H1 (cell line): ENCODE results near the gene BRMS1. TPM values are rescaled to one million over a fixed set of nuclear protein-coding genes. Genes with fewer than 3 reads are reported as not detected.

ENCODE experiments used
- CTCF ChIA-PET: fragments of 300-600 bp; sonication (Branson Sonifier 250); formaldehyde crosslinking; loops from one replicate; lab custom pipeline; 2021; ENCODE audit not compliant: partially characterized antibody; lab: Charles Lee
- POLR2A ChIA-PET: fragments of 300-600 bp; sonication (Branson Sonifier 250); formaldehyde crosslinking; loops from one replicate; lab custom pipeline; 2021; ENCODE audit warnings: inconsistent platforms; ENCODE audit not compliant: partially characterized antibody; lab: Charles Lee
- DNase-seq, 2 experiments: peaks; one replicate each; pipeline versions ENCODE4 v3.0.0 to v3.0.0-alpha.2; 2010 to 2022; ENCODE audit warnings: low spot score in 2 of 2, low read depth in 1 of 2, mixed read lengths in 1 of 2
- FAIRE-seq: peaks from 2 replicates; lab custom pipeline; 2011; peaks lifted over from hg19 to GRCh38; lab: Jason Lieb, UNC
- H2AFZ ChIP-seq: 2 replicates; pipeline ENCODE4 v1.8.1; 2012; ENCODE audit warnings: low read length, inconsistent platforms
- H2AK5ac ChIP-seq: 2 replicates; pipeline ENCODE4 v1.6.1; 2013; ENCODE audit warnings: low read depth, low read length
- H2BK120ac ChIP-seq: replicated peaks from 2 replicates; pipeline ENCODE3; 2013; ENCODE audit warnings: low read depth, low read length, inconsistent platforms
- H2BK12ac ChIP-seq: 2 replicates; pipeline ENCODE4 v1.6.1; 2013; ENCODE audit warnings: low read depth, low read length
- H2BK15ac ChIP-seq: 2 replicates; pipeline ENCODE4 v1.6.1; 2013; ENCODE audit warnings: low read length
- H2BK20ac ChIP-seq: 2 replicates; pipeline ENCODE4 v1.6.1; 2013; ENCODE audit warnings: low read length
- H2BK5ac ChIP-seq: 2 replicates; pipeline ENCODE4 v1.6.1; 2013; ENCODE audit warnings: low read depth, low read length
- H3K14ac ChIP-seq: 2 replicates; pipeline ENCODE4 v1.6.1; 2013; ENCODE audit warnings: inconsistent platforms; ENCODE audit not compliant: insufficient read length
- H3K18ac ChIP-seq: 2 replicates; pipeline ENCODE4 v1.6.1; 2013; ENCODE audit warnings: low read length; ENCODE audit errors: extremely low read depth
- H3K23ac ChIP-seq: 2 replicates; pipeline ENCODE4 v1.6.1; 2013; ENCODE audit warnings: inconsistent platforms; ENCODE audit not compliant: insufficient read length
- H3K23me2 ChIP-seq: 2 replicates; pipeline ENCODE4 v1.6.1; 2013; ENCODE audit warnings: low read depth, low read length
- H3K27ac ChIP-seq: 2 replicates; pipeline ENCODE4 v1.6.1; 2011; ENCODE audit warnings: low read depth, low read length, inconsistent platforms
- H3K27me3 ChIP-seq, 4 experiments: replicated peaks in 1 of 4; 1 replicate in 1 of 4; 2 replicates in 3 of 4; pipeline versions ENCODE4 v1.6.1 to v1.8.1; 2011 to 2013; ENCODE audit warnings: low read length in 3 of 4, mild to moderate bottlenecking in 3 of 4, inconsistent platforms in 2 of 4, mixed read lengths in 2 of 4, moderate library complexity in 1 of 4; ENCODE audit not compliant: control insufficient read depth in 3 of 4, insufficient read depth in 3 of 4; ENCODE audit errors: extremely low read depth in 1 of 4
- H3K36me3 ChIP-seq, 4 experiments: 2 replicates each; pipeline versions ENCODE4 v1.6.1 to v1.8.1; 2011 to 2013; ENCODE audit warnings: mild to moderate bottlenecking in 4 of 4, low read length in 3 of 4, moderate library complexity in 2 of 4, control low read depth in 1 of 4, inconsistent platforms in 1 of 4; ENCODE audit not compliant: insufficient read depth in 4 of 4, control insufficient read depth in 2 of 4
- H3K4ac ChIP-seq: replicated peaks from 2 replicates; pipeline ENCODE3; 2013; ENCODE audit warnings: low read length, low read depth, mixed read lengths, inconsistent platforms; ENCODE audit not compliant: insufficient read length
- H3K4me1 ChIP-seq, 4 experiments: replicated peaks in 1 of 4; 1 replicate in 1 of 4; 2 replicates in 3 of 4; pipeline versions ENCODE4 v1.6.1 to v1.8.1; 2011 to 2013; ENCODE audit warnings: low read length in 3 of 4, inconsistent platforms in 2 of 4, mixed read lengths in 1 of 4; ENCODE audit not compliant: insufficient read depth in 4 of 4, control insufficient read depth in 3 of 4
- H3K4me2 ChIP-seq, 2 experiments: 2 replicates each; pipeline versions ENCODE4 v1.6.1 to v1.8.1; 2011 to 2013; ENCODE audit warnings: low read depth in 2 of 2, low read length in 2 of 2, control low read depth in 1 of 2, inconsistent platforms in 1 of 2, mild to moderate bottlenecking in 1 of 2; ENCODE audit not compliant: insufficient read depth in 1 of 2
- H3K4me3 ChIP-seq, 4 experiments: fragments of 200-600, 300-600 bp in 1 of 4; sonication (generic), shearing (Covaris generic), sonication (Bioruptor Twin) in 1 of 4; 2 replicates each; pipeline versions ENCODE4 v1.5.1 to v1.8.1; 2011 to 2016; ENCODE audit warnings: low read length in 4 of 4, low read depth in 3 of 4, control low read depth in 2 of 4, inconsistent platforms in 2 of 4, mild to moderate bottlenecking in 2 of 4, mixed read lengths in 1 of 4, moderate library complexity in 1 of 4; ENCODE audit not compliant: insufficient read depth in 2 of 4; ENCODE audit errors: extremely low read depth in 1 of 4
- H3K56ac ChIP-seq: replicated peaks from 2 replicates; pipeline ENCODE3; 2013; ENCODE audit warnings: low read depth, mild to moderate bottlenecking, mixed read lengths, low read length, inconsistent platforms; ENCODE audit not compliant: insufficient read length
- H3K79me1 ChIP-seq: 2 replicates; pipeline ENCODE4 v1.6.1; 2013; ENCODE audit warnings: low read depth, low read length, control low read depth
- H3K79me2 ChIP-seq, 2 experiments: 2 replicates each; pipeline versions ENCODE4 v1.6.1 to v1.8.1; 2012 to 2013; ENCODE audit warnings: low read length in 2 of 2, mild to moderate bottlenecking in 2 of 2, inconsistent platforms in 1 of 2; ENCODE audit not compliant: insufficient read depth in 2 of 2, control insufficient read depth in 1 of 2
- H3K9ac ChIP-seq, 4 experiments: replicated peaks in 1 of 4; 1 replicate in 1 of 4; 2 replicates in 3 of 4; pipeline versions ENCODE4 v1.6.1 to v1.8.1; 2011 to 2013; ENCODE audit warnings: low read depth in 3 of 4, low read length in 3 of 4, control low read depth in 2 of 4, mild to moderate bottlenecking in 2 of 4, moderate library complexity in 2 of 4, inconsistent platforms in 1 of 4; ENCODE audit errors: extremely low read depth in 1 of 4
- H3K9me3 ChIP-seq, 2 experiments: 2 replicates each; pipeline versions ENCODE4 v1.6.1 to v1.8.1; 2012 to 2013; ENCODE audit warnings: mild to moderate bottlenecking in 2 of 2, moderate library complexity in 2 of 2, control low read depth in 1 of 2, inconsistent platforms in 1 of 2, low read depth in 1 of 2, low read length in 1 of 2, mixed read lengths in 1 of 2; ENCODE audit not compliant: insufficient read depth in 2 of 2
- H4K20me1 ChIP-seq, 2 experiments: replicated peaks in 1 of 2; 2 replicates each; pipeline versions ENCODE3 to v1.8.1; 2011 to 2013; ENCODE audit warnings: inconsistent platforms in 2 of 2, low read length in 2 of 2, mild to moderate bottlenecking in 1 of 2; ENCODE audit not compliant: insufficient read depth in 2 of 2, control insufficient read depth in 1 of 2
- H4K5ac ChIP-seq: 2 replicates; pipeline ENCODE4 v1.6.1; 2013; ENCODE audit warnings: low read length, low read depth, mixed read lengths, inconsistent platforms; ENCODE audit not compliant: insufficient read length
- H4K8ac ChIP-seq: 2 replicates; pipeline ENCODE4 v1.8.0; 2013; ENCODE audit warnings: mild to moderate bottlenecking, moderate library complexity, low read length, inconsistent platforms; ENCODE audit not compliant: insufficient read depth; ENCODE audit errors: extremely low read depth
- H4K91ac ChIP-seq: replicated peaks from 2 replicates; pipeline ENCODE3; 2013; ENCODE audit warnings: low read length, mixed read lengths, inconsistent platforms; ENCODE audit not compliant: insufficient read length
- BACH1 ChIP-seq: IDR thresholded peaks from 2 replicates; pipeline ENCODE4 v1.6.1; 2012; ENCODE audit warnings: low read length, improper control_type of control experiment
- CEBPB ChIP-seq: IDR thresholded peaks from 2 replicates; pipeline ENCODE4 v1.6.1; 2012; ENCODE audit warnings: low read depth, low read length
- KDM4A ChIP-seq: IDR thresholded peaks from one replicate; pipeline ENCODE4 v1.7.1; 2012; ENCODE audit warnings: low read depth, mild to moderate bottlenecking, moderate library complexity, low read length, inconsistent platforms; ENCODE audit not compliant: severe bottlenecking
- KDM5A ChIP-seq: fragments of 200-600 bp; IDR thresholded peaks from 2 replicates; pipeline ENCODE4 v1.7.1; 2012; ENCODE audit warnings: mild to moderate bottlenecking, low read length, inconsistent platforms, mixed read lengths
- NANOG ChIP-seq: IDR thresholded peaks from 2 replicates; pipeline ENCODE4 v1.6.1; 2011; ENCODE audit warnings: low read length, low read depth, mild to moderate bottlenecking, inconsistent platforms; ENCODE audit not compliant: insufficient read depth, poor library complexity, severe bottlenecking
- PHF8 ChIP-seq: fragments of 200-600 bp; sonication (generic); conservative IDR thresholded peaks from 2 replicates; pipeline ENCODE4 v1.7.1; 2012; ENCODE audit warnings: low read depth, mild to moderate bottlenecking, inconsistent platforms, low read length, moderate library complexity
- POLR2A ChIP-seq, 2 experiments: IDR thresholded peaks; 1 replicate in 1 of 2; 2 replicates in 1 of 2; pipeline ENCODE4 v1.6.1; 2011; ENCODE audit warnings: low read depth in 2 of 2, low read length in 2 of 2, mild to moderate bottlenecking in 2 of 2; ENCODE audit errors: control extremely low read depth in 1 of 2
- SP1 ChIP-seq: IDR thresholded peaks from 2 replicates; pipeline ENCODE4 v1.6.1; 2011; ENCODE audit warnings: low read depth, low read length
- TEAD4 ChIP-seq: IDR thresholded peaks from 2 replicates; pipeline ENCODE4 v1.6.1; 2012; ENCODE audit warnings: low read depth, low read length, inconsistent platforms, mixed read lengths
- ZNF274 ChIP-seq: IDR thresholded peaks from 2 replicates; pipeline ENCODE4 v1.7.0; 2012; ENCODE audit warnings: low read length, borderline replicate concordance; ENCODE audit errors: extremely low read depth
- WGBS, 2 experiments: shearing (Covaris generic) in 1 of 2; methylation state at CpG; one replicate each; pipeline versions ENCODE4 v1.1.6 to v1.1.7; 2013 to 2015; ENCODE audit warnings: low lambda C conversion rate in 2 of 2, mixed read lengths in 2 of 2, inconsistent platforms in 1 of 2, low coverage in 1 of 2, missing lambda C conversion rate in 1 of 2; ENCODE audit not compliant: insufficient replicate concordance in 2 of 2, insufficient coverage in 1 of 2, insufficient read length in 1 of 2; ENCODE audit errors: extremely low coverage in 1 of 2, missing lambda C conversion rate in 1 of 2; 5-methylcytosine and 5-hydroxymethylcytosine counted together
- polyA plus RNA-seq, 7 experiments: library from polyadenylated mRNA; depleted of rRNA in 3 of 7; stranded (reverse) in 5 of 7; unstranded in 2 of 7; fragments of >200 nt in 5 of 7; fragments of 200-250 nt in 2 of 7; gene quantifications; 1 replicate in 5 of 7; 2 replicates in 1 of 7; 4 replicates in 1 of 7; pipeline versions ENCODE4 v1.2.1 to v1.2.3, GENCODE V29; 2011 to 2013; ENCODE audit warnings: missing spikeins in 2 of 7, mixed read lengths in 2 of 7
- total RNA-seq: library from RNA; stranded (reverse); fragmentation: NEBNext Ultra II Directional; extraction: Animal tissue kit (Norgen Biotek cat#: 25700); gene quantifications from 2 replicates; pipeline ENCODE4 v1.2.1, GENCODE V29; 2021
- TF ChIP-seq, protein P1 (sequence below): IDR thresholded peaks from 2 replicates; pipeline ENCODE4 v1.6.1; 2011; ENCODE audit warnings: low read length, improper control_type of control experiment
- TF ChIP-seq, protein P2 (sequence below): IDR thresholded peaks from 2 replicates; pipeline ENCODE4 v1.6.1; 2011; ENCODE audit warnings: low read depth, mild to moderate bottlenecking, low read length; ENCODE audit not compliant: insufficient read depth
- TF ChIP-seq, protein P3 (sequence below): IDR thresholded peaks from 2 replicates; pipeline ENCODE4 v1.6.1; 2012; ENCODE audit warnings: inconsistent platforms

The BRMS1 gene
- total and polyA plus RNA-seq, 2 of the 8 experiments (the other 6 are each of a cell fraction or from before 2014, with no cell fraction given) = 39.2 to 46.1 TPM

DNA sequence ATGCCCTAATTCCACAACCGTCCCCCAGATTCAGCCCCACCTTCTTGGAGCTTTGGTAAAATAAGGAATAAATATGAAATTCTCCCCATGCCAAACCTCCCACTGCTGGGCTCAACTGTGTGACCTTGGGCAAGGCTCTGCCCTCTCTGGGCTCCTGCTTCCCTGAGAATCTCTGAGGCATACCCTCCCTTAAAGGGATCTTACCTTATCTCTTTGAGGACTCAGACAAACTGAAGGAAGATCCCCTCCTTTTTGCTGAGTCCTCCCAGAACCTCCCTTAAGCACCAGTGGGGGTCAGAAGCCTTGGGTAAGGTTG lies 30.8 kb downstream of the BRMS1 start:
- Histone ChIP-seq H3K4ac (no peak overlapping the region), H3K9ac (no peak overlapping the region), H2AK5ac (no peak overlapping the region), H3K4me2 (peak overlapping the region; percentile 48 to 88; a peak in 3 of 4 replicates), H2BK20ac (no peak overlapping the region), H4K8ac (no peak overlapping the region), H3K18ac (peak overlapping the region; percentile 38; the same call in 1 of the 2 replicates), H3K27ac (no peak overlapping the region), H3K4me3 (peak overlapping the region in 1 of 4 experiments; percentile 70; a peak in 2 of 8 replicates), H3K79me1 (no peaks in the 10 kb centered on the region), H3K27me3 (peaks cover 0 to 3% (median 1%) of the 10 kb centered on the region in 4 experiments; a peak in 2 of 7 replicates), H3K56ac (no peak overlapping the region), H2BK120ac (no peak overlapping the region), H4K20me1 (no peaks in the 10 kb centered on the region), H3K79me2 (no peaks in the 10 kb centered on the region), H2BK15ac (no peak overlapping the region), H3K36me3 (no peaks in the 10 kb centered on the region), H3K23ac (no peak overlapping the region), H2AFZ (no peak overlapping the region), H4K91ac (no peak overlapping the region), H3K4me1 (peaks cover 12 to 33% (median 22%) of the 10 kb centered on the region in 4 experiments), H2BK12ac (peak overlapping the region; percentile 71; the same call in 1 of the 2 replicates), H3K14ac (no peak overlapping the region), H2BK5ac (no peak overlapping the region), H4K5ac (no peak overlapping the region), H3K9me3 (no peaks in the 10 kb centered on the region), H3K23me2 (peaks cover 8% of the 10 kb centered on the region)
- FAIRE-seq (no peak), DNase-seq (no peak)
- ChIA-PET POLR2A (interaction anchor here (1.7 to 2.5 kb wide), 3 partner anchors 8 to 25 kb away, joined by 6 to 10 read pairs (median 7); partner anchors contain the start of gene YIF1A), CTCF (interaction anchor here (0.9 to 11.7 kb wide), 9 partner anchors 8 to 72 kb away, joined by 3 to 242 read pairs (median 27); partner anchors contain the start of genes B4GAT1 and RIN1)
- 64% methylated on average over 1 of the region's 1 CpG; no CpG with 5 or more reads in 1 of the 2 experiments for WGBS, 2 experiments
- no peak for TF ChIP-seq KDM5A
- no peak for TF ChIP-seq KDM4A
- no peak for TF ChIP-seq CEBPB
- TF ChIP-seq, protein P1, sequence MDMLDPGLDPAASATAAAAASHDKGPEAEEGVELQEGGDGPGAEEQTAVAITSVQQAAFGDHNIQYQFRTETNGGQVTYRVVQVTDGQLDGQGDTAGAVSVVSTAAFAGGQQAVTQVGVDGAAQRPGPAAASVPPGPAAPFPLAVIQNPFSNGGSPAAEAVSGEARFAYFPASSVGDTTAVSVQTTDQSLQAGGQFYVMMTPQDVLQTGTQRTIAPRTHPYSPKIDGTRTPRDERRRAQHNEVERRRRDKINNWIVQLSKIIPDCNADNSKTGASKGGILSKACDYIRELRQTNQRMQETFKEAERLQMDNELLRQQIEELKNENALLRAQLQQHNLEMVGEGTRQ = no peak
- no peak for TF ChIP-seq ZNF274
- no peak for TF ChIP-seq BACH1
- no peak for TF ChIP-seq NANOG
- no peak for TF ChIP-seq POLR2A (IDR thresholded peaks at IDR 0.05; ENCODE audit: control extremely low read depth in 1 of 2, low read depth in 2 of 2, low read length in 2 of 2)
- no peak for TF ChIP-seq SP1
- TF ChIP-seq, protein P2, sequence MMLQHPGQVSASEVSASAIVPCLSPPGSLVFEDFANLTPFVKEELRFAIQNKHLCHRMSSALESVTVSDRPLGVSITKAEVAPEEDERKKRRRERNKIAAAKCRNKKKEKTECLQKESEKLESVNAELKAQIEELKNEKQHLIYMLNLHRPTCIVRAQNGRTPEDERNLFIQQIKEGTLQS = no peak
- no peak for TF ChIP-seq TEAD4
- TF ChIP-seq PHF8 = no peak
- TF ChIP-seq, protein P3, sequence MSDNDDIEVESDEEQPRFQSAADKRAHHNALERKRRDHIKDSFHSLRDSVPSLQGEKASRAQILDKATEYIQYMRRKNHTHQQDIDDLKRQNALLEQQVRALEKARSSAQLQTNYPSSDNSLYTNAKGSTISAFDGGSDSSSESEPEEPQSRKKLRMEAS = no peak
